Kidney glomerular epithelial cell (primary cell): Measurements from ENCODE around the gene DNAAF6.
A peak's percentile ranks its signal among the peaks of the same experiment; 100 is the strongest.
"Not testable (repeated sequence)": the region's sequence is repeated elsewhere in the genome, so short reads cannot be mapped to it uniquely, and the experiment has no call there.

ENCODE experiments used
- DNase-seq: peaks from one replicate; lab custom pipeline; 2025; lab: John Stamatoyannopoulos, UW

DNAAF6 gene

DNA sequence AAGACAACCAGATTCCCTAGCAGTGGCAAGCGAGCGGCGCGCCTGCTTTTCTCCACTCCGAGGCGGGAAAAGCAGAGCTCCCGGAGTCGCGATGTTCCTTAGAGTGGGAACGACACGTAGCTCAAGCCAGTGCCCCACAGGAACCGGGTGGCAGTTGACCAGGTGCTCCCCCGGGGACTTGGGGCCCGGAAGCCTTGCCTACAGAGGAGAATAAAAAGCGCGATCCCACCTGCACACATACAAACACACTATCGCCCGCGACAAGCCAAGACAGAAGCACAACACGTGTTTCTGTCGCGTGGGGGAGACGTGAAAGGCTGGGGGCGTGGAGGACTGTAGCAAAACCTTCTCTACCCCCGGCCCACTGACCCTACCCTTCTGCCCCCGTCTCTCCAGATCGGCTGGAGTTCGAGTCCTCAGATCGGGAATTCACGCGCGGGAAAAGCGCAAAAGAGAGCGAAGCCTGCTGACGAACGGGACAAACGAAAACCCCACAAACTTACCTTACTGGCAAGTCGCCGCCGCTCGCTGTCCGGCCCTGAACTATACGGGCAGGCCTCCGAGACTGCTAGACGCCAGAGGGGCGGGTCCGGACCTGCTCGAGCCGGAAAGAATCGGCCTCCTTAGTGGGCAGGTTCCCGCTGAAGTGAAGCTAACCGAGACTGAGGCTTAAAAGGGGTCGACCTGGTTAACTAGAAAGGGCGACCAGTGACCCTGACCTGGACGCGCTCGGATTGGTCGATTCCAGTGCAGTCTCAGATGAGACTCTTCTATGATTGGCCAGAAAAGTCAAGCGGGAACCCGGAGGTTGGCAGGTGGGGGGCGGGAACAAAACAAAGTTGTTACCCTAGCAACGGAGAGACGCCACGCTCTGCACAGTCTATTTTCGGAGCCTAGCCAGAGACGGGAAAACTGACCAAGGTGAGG lies at the start of gene DNAAF6, which contains the start of gene NUP62CL:
TSS of gene DNAAF6 (plus strand) at position 842 of the 927 bp plus-strand sequence. CDS start 6,265 bp downstream, outside the sequence.
TSS of gene NUP62CL (minus strand) at position 664 of the 927 bp plus-strand sequence. CDS start 31,287 bp downstream, outside the sequence.
- DNase-seq = peak; percentile 19

DNA sequence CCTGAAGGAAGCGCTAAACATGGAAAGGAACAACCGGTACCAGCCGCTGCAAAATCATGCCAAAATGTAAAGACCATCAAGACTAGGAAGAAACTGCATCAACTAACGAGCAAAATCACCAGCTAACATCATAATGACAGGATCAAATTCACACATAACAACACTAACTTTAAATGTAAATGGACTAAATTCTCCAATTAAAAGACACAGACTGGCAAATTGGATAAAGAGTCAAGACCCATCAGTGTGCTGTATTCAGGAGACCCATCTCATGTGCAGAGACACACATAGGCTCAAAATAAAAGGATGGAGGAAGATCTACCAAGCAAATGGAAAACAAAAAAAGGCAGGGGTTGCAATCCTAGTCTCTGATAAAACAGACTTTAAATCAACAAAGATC lies 48.8 kb upstream of the DNAAF6 start:
- DNase-seq = not testable (repeated sequence)

DNA sequence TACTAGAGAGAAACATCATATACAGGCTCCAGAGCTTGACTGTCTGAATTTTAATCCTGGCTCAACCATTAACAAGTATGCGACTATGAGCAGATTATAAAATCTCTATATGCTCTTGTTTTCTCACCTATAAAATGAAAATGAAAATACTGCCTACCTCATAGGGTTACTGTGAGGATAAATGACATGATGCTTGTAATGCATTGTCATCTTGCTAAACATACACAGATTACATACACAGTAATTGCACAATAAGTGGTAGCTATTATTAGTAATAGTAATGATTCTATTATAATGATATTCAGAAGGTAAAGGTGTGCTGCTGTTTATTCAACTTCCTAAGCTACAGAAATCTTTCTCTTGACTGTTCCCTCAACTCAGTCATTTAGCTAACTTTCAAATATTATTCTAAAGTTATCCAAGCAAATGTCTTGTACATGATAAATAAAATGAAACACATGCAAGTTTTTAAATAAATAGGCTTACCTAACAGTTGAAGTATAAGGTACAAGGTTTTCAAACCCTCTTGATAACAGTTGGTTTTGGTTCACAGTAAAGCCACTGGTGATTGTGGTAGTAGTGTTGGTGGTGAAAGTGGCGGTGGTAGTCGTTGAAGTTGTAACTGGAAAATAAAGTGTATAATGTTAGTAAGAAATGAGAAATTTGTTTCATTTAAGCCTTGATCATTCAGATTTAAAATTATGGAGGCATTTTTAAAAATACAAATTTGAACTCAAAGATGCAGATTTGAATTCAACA lies 39.1 kb upstream of the DNAAF6 start:
- no peak for DNase-seq

DNA sequence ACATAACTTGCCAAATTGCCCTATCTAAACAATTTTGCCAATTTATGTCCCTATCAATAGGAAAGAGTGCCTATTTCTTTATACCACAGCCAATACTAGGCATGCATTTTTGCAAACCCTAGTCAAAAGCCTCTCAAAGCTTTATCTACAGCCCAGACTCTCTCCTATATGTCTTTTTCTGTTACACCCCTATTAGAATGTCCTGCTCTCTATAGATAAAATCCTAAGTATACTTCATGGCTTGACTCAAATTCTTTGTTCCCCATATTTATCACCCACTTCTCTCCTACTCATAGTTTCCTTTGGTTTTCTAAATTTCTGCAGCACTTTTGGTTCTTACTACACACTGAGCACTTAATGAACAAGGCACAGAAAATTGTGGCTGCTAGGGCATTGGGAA lies 38.2 kb upstream of the DNAAF6 start:
- DNase-seq = no peak

DNA sequence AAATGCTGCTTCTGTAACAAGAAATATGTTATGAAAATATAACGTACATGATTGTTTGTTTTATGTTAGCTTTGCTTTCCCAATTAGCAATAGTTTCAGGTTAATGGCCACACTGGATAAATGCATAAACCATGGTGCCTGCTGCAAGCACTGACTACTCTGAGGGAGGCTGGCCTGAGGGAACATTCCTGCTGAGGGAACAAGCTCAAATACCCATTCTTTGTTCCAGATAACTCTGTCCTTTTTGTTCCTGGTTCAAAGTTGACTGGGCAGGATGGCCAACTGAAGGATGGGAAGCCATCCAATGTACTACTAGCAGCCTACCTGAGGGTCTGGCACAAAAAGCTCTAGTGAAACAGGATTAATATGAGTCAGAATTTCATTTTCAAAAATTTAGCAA lies 37.7 kb upstream of the DNAAF6 start:
- DNase-seq = no peak

DNA sequence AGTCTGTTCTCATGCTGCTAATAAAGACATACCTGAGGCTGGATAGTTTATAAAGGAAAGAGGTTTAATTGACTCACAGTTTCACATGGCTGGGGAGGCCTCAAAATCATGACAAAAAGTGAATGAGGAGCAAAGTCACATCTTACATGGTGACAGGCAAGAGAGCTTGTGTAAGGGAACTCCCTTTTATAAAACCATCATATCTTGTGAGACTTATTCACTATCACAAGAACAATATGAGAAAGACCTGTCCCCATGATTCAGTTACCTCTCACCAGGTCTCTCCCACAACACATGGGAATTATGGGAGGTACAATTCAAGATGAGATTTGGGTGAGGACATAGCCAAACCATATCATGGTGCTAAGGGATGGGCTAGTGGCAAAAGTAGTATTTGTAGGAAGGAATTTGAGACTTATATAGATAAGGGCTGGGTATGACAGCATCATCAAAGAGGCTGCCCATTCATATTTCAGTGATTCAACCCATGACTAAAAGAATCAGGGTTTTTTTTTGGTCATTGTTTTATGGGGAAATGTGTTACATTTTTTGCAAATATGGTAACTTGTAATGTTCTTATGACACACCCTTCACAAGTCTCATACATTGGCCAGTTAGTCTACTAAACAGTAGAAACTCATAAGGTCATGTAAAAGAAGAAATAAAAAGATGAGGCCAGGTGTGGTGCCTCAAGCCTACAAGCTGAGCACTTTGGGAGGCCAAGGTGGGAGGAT lies 34.9 kb upstream of the DNAAF6 start:
- no peak for DNase-seq

DNA sequence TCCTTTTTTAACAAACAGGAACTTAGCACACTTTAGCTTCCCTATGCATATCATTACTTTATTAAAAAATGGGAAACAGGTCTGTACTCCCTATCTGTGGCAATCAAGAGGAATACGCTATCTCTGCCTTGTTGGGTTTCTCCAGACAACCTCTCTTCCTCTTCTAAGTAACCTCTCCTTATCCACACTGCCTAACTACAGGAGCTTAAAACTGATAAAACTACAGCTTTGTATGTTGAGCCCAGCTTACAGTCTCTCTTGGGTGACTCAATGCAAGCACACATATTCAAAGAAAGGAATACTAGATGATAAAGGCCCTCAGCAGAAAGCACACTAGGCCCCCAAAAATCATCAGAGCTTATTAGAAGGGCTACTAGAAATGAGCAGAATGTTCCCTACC lies 9.1 kb upstream of the DNAAF6 start:
- DNase-seq = no peak

DNA sequence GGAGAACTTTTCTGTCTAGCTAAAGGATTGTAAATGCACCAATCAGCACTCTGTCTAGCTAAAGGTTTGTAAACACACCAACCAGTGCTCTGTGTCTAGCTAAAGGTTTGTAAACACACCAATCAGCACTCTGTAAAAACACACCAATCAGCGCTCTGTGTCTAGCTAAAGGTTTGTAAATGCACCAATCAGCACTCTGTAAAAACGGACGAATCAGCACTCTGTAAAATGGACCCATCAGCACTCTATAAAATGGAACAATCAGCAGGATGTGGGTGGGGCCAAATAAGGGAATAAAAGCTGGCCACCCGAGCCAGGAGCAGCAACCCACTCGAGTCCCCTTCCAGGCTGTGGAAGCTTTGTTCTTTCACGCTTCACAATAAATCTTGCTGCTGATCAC lies 8.3 kb upstream of the DNAAF6 start:
- DNase-seq = not testable (repeated sequence)

DNA sequence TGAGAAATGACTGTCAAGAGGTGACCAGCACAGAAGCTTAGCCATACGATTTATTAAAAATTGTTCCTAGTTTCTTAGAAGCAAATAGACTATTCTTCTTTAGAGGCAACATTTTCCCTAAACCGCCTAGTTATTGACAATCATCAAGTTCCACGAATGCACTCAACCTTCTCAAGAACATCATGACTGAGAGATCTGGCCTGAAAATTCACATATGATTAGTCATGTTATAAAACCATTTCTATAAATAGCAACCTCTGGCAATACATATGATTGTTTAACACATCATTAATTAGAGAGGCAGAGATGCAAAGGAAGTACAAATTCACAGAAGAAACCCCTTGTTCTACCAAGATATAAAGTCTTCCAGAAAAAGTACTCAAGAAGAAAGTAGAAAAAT lies 6.9 kb upstream of the DNAAF6 start:
- DNase-seq = no peak

DNA sequence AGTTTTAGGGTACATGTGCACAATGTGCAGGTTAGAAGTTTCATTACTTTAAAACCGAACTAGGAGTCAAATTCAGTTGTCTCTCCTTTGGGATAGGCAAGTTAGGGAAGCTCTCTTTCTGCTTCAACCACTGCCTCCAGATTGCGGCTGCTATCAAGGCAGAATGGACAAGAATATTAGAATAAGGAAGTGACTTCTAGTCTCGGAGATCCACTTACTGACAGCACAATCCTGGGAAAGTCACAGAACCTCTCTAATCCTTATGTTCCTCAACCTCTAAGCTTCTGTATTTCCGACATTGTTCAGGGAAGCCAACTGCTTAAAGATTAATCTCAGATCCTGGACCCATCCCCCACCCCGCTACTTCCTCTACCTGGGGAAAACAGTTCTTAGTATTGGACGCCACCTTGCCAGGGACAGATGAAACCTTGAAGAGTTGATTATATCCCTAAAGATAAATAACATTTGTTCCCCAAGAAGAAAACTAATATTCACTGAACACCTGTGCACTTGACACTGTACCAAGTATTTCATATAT lies 2.3 kb upstream of the DNAAF6 start:
- no peak for DNase-seq

DNA sequence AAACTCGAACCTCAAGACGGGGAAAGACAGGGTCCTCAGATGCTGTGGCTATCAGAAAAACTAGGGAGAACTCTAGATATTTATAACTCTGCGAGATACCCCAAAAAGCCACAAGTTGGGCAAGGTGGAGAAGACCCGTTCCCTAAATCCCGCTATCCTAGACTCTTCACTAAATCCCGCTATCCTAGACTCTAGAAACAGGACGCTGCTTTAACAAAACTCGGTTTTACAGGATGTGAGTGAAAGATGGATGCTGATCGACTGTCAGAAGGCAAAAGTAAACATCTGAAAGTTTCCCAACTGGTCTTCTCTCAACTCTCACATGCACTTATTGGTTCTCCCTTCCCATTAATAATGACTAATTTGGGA lies 270 bp downstream of the DNAAF6 start:
- DNase-seq = no peak

DNA sequence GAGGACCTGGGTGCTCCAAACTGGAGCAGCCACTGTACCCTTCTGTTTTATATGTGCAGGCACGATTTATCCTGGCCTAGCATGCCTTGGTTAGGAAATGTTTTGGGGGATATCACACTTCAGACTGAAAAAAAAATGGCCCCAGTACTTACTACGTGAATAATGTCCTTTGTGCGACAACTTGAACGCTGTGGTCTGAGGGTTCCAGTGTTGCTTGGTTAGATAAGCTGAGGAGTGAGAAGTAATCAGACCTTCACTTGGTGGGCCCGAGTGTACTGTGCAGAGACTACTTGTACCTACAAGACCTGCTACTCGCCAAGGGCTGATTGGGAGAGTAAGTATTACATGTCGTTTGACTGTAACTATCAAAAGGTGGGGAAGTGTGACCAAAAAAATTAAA lies 678 bp downstream of the DNAAF6 start:
- DNase-seq = no peak

DNA sequence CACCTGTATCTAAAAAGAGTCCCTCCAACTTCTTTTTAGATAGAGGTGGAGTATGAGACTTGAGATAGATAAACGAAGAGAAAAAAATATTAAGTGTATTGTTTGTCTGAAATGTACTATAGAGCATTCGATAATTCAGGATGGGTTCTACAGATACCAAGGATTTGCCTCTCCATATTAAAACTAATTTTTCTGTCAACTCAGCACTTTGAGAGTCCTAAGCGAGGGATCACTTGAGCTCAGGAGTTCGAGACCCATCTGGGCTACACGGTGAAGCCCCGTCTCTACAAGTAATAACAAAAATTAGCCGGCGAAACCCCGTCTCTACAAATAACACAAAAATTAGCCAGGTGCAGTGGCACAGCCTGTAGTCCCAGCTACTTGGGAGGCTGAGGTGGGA lies 1.5 kb downstream of the DNAAF6 start:
- no peak for DNase-seq

DNA sequence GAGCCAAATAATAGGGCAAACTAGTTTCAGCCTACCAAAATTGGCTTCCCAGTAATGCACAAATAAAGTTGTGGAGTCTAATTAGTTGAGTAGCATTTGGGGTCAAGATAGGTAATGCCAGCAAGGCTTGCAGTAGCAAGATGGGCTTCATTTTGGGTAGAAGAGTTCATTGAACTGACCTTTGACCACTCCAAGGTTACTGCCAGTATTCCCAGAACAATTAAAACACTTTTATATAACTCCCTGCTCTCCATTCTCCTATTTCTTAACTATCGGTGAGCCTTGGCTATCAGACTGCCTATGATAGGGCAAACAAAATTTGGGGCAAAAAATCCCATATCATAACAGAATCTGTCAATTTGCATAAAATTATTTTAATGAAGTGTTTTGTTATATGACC lies 7.1 kb downstream of the DNAAF6 start:
- DNase-seq = no peak

DNA sequence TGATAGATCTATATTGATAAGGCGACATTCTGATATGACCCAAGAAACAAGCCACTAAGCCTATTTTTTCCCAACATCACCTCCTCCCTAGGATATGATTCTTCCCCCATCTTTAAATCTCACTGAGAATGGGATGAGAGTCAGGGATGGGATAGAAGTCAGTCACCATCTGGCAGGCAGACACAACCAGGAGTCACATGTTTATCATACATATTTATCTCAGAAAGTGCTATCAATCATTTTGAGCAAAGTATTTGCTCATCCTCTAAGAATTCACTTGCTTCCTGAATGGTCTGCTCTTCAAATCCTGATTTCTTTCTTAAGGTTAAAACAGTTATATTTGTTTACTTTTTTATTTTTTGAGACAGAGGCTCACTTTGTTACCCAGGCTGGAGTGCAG lies 20.3 kb downstream of the DNAAF6 start:
- no peak for DNase-seq

DNA sequence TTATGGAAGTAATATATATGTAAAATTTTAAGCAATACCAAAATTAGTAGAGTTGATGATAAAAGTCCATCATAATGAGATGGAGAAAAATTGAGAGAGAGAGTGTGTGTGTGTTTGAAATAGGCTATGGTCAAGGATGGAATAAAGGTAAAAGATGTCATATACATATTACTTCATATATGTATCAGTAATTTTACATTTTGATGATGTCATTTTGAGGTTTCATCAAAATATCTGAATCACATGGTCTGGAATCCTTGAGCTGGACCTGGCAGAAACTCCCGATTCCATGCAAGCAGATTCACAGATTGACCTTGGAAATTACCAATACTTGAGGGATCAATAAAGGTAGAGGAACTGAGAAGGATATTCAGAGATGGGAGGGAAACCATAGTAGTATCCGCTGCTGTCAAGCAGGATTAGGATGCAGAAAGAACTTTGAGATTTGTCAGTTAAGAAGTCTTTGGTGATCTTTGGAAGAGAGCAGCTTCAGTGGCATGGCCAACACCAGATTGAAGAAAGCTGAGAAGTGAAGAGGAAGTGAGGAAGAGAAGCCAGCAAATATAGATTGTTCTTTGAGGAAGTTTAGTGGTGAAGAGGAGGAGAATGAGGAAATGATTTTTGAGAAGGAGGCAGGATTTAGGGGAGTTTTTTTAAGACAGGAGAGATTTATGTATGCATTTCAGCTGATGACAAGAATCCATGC lies 21.5 kb downstream of the DNAAF6 start:
- no peak for DNase-seq

DNA sequence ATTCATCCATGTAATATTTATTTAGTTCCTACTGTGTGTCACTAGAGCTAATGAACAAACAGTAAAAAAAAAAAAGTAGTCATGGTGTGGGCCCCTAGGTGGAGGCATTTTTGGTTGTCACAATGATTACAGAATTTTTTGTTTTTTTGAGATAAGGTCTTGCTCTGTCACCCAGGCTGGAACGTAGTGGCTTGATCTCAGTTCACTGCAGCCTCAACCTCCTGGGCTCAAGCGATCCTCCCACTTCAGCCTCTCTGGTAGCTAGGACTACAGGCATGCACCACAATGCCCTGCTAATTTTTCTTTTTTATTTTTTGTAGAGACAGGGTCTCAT lies 22.0 kb downstream of the DNAAF6 start:
- no peak for DNase-seq

DNA sequence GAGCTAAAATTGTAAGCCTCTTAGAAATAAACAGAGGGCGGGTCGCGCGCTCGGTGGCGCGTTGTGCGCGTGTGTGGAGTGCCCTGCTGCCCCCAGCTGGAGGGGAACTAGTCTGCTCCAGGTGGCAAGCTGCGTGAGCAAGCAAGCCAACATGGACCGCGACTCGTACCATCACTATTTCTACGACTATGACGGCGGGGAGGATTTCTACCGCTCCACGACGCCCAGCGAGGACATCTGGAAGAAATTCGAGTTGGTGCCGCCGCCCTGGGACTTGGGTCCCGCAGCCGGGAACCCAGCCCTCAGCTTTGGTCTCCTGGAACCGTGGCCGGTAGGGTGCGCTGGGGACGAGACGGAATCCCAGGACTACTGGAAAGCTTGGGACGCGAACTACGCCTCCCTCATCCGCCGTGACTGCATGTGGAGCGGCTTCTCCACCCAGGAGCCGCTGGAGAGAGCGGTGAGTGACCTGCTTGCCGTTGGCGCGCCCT lies 66.1 kb downstream of the DNAAF6 start:
- no peak for DNase-seq

DNA sequence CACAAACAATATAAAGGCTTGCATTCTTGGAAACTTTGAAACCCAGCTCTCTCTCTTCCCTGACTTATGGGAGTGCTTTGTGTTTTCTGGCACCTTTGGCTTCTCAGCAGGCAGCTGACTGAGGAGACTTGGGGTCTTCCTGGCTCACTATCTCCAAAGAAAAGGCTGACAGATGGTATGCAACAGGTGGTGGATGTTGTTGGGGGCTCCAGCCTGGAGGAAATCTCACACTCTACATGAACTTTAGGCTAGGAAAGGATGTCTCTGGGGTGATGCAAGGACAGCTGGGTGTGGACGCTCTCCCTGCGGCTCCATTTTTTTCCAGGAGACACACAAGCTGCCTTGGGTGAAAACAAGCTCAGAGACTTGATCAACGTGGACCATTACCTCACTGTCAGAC lies 67.4 kb downstream of the DNAAF6 start:
- no peak for DNase-seq

DNA sequence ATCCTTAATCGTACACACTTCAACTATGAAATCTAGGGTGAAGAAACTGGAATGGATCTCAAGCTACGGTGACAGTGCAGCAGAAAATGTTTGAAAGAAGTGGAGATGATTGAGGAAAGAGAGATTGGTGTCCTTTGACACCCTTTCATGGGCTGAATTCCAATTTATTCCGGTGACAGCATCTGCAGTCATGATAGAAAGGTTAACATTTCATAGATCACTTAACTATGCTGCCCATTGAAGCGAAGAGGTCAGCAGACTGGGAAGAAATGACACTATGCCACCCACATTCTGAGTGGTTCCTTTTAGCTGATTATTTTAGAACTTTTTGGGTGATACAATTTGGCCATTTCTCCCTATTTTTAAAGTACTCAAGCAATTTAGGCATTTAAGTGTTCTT lies 82.3 kb downstream of the DNAAF6 start:
- DNase-seq = no peak

DNA sequence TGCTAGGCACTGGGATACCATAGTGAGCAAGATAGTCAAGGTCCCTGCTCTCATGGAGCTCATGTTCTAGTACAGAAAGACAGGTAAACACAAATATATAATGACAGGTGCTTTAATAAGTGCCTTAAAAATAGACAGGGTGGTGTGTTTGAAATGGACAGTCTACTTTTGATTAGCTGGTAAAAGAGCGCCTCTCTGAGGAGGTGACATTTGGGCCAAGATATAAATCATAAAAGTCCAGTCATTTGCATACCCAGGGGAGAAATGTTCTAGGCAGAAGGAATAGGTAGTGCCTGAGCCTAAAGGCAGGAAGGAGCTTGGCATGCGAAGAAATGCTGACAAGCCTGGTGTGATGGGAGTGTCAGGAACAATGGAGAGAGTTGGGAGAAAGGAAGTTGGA lies 83.6 kb downstream of the DNAAF6 start:
- DNase-seq = no peak

DNA sequence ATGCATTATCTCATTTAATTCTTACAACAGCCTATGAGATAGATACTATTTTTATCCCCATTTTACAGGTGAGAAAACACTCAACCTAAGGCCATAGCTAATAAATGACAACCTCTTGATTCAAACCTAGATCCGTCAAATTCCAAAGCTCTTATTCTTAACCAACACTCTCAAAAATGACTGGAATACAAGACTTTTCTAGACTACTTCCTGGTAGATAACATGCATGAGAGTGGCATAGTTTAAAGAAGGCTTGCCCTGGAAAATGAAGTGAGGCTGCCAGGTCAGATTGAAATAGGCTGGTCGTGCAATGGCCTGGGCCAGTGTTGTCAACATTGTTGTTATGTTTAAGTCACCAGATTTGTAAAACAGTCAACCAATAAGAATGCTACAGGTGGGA lies 86.6 kb downstream of the DNAAF6 start:
- no peak for DNase-seq
